ENCODE measurements around the gene SCMH1. TPM values are rescaled to one million over a fixed set of nuclear protein-coding genes. Genes with fewer than 3 reads are reported as not detected.

Gene SCMH1
- total RNA-seq, 1 experiment from 2014 or later: 16.5 TPM

DNA sequence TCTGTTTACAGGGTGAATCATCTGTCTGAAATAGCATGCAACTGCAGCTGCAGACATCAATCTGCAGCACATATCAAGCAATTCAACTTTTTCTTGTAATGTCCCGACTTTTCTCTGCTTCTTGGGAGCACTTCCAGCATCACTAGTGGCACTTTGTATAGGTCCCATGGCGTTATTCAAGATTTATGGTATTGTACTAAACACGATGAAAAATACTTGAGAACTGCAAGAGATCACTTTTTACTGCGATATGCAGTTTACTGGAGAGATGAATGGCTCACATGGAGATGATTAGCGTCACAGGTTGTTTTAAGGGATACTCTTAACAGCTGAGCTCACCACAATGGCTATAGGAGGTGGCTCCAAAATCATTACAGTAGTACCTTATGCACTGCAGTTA lies 7.2 kb upstream of the SCMH1 start:
- Histone ChIP-seq H2AFZ (ENCODE audit: low read length) (no peak overlapping the region), H4K20me1 (ENCODE audit: control insufficient read depth, insufficient read depth, insufficient read length) (no peaks in the 10 kb centered on the region), H3K4ac (ENCODE audit: low read depth, low read length) (no peak overlapping the region), H3K23ac (ENCODE audit: insufficient read length, low read depth, low read length) (no peak overlapping the region), H3K9me3 (ENCODE audit: control insufficient read depth, low read depth, low read length) (no peaks in the 10 kb centered on the region), H2BK5ac (ENCODE audit: insufficient read length, low read length) (no peak overlapping the region), H3K23me2 (ENCODE audit: insufficient read length, low read depth, low read length, poor library complexity, severe bottlenecking) (no peaks in the 10 kb centered on the region), H3K18ac (ENCODE audit: insufficient read length, low read depth, low read length) (no peak overlapping the region), H4K5ac (ENCODE audit: insufficient read length, low read depth, low read length) (no peak overlapping the region), H2AK5ac (ENCODE audit: insufficient read length, low read length) (no peak overlapping the region), H3K79me2 (ENCODE audit: insufficient read depth, low read length) (no peaks in the 10 kb centered on the region), H2BK120ac (ENCODE audit: low read depth, low read length, poor library complexity, severe bottlenecking) (no peak overlapping the region), H3K56ac (ENCODE audit: insufficient read length, low read depth, low read length) (no peak overlapping the region), H4K8ac (replicated peaks; ENCODE audit: insufficient read length, low read depth, low read length) (no peak overlapping the region), H3K4me2 (ENCODE audit: insufficient read depth, insufficient read length, low read length) (no peak overlapping the region), H4K91ac (ENCODE audit: insufficient read length, low read depth, low read length) (no peak overlapping the region), H3K14ac (ENCODE audit: insufficient read depth, low read length) (no peak overlapping the region), H3K27me3 (ENCODE audit: insufficient read depth, low read length) (no peaks in the 10 kb centered on the region), H3K79me1 (ENCODE audit: insufficient read depth, low read depth, low read length, poor library complexity, severe bottlenecking) (no peaks in the 10 kb centered on the region), H3K27ac (ENCODE audit: insufficient read length, low read depth, low read length) (no peak overlapping the region), H2BK20ac (ENCODE audit: low read depth, low read length, poor library complexity, severe bottlenecking) (no peak overlapping the region), H3K4me1 (ENCODE audit: insufficient read depth, low read length) (no peaks in the 10 kb centered on the region), H3K9ac (ENCODE audit: extremely low read depth, insufficient read length, low read length) (no peak overlapping the region), H3T11ph (ENCODE audit: low read length) (no peak overlapping the region), H2BK15ac (ENCODE audit: low read depth, low read length) (no peak overlapping the region), H2BK12ac (ENCODE audit: insufficient read length, low read depth, low read length) (no peak overlapping the region)
- H3K36me3 Mint-ChIP-seq (ENCODE audit: insufficient read depth in 1 of 3, low read depth in 3 of 3): peaks cover 0 to 4% (median 0%) of the 10 kb centered on the region in 3 experiments; a peak in 1 of 7 replicates
- H3K27ac Mint-ChIP-seq: no peak overlapping the region
- H3K4me3 Mint-ChIP-seq: no peak overlapping the region
- peaks cover 5 to 9% of the 10 kb centered on the region in 2 experiments; a peak in 4 of 5 replicates for H3K9me3 Mint-ChIP-seq
- TF ChIP-seq, protein P1, sequence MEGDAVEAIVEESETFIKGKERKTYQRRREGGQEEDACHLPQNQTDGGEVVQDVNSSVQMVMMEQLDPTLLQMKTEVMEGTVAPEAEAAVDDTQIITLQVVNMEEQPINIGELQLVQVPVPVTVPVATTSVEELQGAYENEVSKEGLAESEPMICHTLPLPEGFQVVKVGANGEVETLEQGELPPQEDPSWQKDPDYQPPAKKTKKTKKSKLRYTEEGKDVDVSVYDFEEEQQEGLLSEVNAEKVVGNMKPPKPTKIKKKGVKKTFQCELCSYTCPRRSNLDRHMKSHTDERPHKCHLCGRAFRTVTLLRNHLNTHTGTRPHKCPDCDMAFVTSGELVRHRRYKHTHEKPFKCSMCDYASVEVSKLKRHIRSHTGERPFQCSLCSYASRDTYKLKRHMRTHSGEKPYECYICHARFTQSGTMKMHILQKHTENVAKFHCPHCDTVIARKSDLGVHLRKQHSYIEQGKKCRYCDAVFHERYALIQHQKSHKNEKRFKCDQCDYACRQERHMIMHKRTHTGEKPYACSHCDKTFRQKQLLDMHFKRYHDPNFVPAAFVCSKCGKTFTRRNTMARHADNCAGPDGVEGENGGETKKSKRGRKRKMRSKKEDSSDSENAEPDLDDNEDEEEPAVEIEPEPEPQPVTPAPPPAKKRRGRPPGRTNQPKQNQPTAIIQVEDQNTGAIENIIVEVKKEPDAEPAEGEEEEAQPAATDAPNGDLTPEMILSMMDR (conservative IDR thresholded peaks at IDR 0.05): no peak
- no CpG with 5 or more reads among the region's 5 CpGs for WGBS (ENCODE audit: extremely low coverage, insufficient read length, low lambda C conversion rate)
- no peak for DNase-seq
- H3K27me3 Mint-ChIP-seq (ENCODE audit: low read depth): peaks cover 23% of the 10 kb centered on the region
- no peaks in the 10 kb centered on the region for H3K4me1 Mint-ChIP-seq

All from H9 (cell line).